ENCODE results near the gene GRP. TPM values are rescaled to one million over a fixed set of nuclear protein-coding genes. Genes with fewer than 3 reads are reported as not detected.

GRP gene
- polyA plus RNA-seq, 4 donors, result 0.18 TPM; not detected in 3

GRCh38 chr18:59272221-59272888, 52.4 kb downstream of the GRP start:
- DNase-seq (peak in 1 of 2 donors; percentile 21), FAIRE-seq (no peak)
- peaks cover 30 to 95% (median 50%) of the 10 kb centered on the region in 3 donors for H3K27me3 ChIP-seq (ENCODE audit: control insufficient read depth in 3 of 3, insufficient read depth in 3 of 3, low read length in 3 of 3)
- peak overlapping the region in 1 of 3 donors; percentile 20 for H3K4me3 ChIP-seq (ENCODE audit: low read depth in 1 of 3, low read length in 3 of 3)
- no peaks in the 10 kb centered on the region for H3K36me3 ChIP-seq (ENCODE audit: control insufficient read depth in 3 of 3, insufficient read depth in 2 of 3, low read depth in 1 of 3, low read length in 3 of 3)
- H3K9me3 ChIP-seq (ENCODE audit: control insufficient read depth in 2 of 2, insufficient read depth in 1 of 2, low read depth in 1 of 2, low read length in 1 of 2), result no peaks in the 10 kb centered on the region
- WGBS, 3 donors, result 3 to 15% (median 11%) methylated on average over 48 to 52 of the region's 52 CpGs
- H3K27ac ChIP-seq (ENCODE audit: low read depth in 1 of 3, low read length in 2 of 3), result no peak overlapping the region
- H3K4me1 ChIP-seq (ENCODE audit: control insufficient read depth in 3 of 3, insufficient read depth in 2 of 3, low read depth in 1 of 3, low read length in 2 of 3), result peaks cover 0 to 15% (median 0%) of the 10 kb centered on the region in 3 donors

GRCh38 chr18:59272891-59273758, 53.2 kb downstream of the GRP start, which contains the start of gene RAX:
RAX (minus strand) TSS chr18:59273454; CDS start chr18:59273206, 248 bp downstream.
- no peak for FAIRE-seq
- Histone ChIP-seq H3K36me3 (ENCODE audit: control insufficient read depth in 3 of 3, insufficient read depth in 2 of 3, low read depth in 1 of 3, low read length in 3 of 3) (no peaks in the 10 kb centered on the region), H3K9me3 (ENCODE audit: control insufficient read depth in 2 of 2, insufficient read depth in 1 of 2, low read depth in 1 of 2, low read length in 1 of 2) (no peaks in the 10 kb centered on the region), H3K27me3 (ENCODE audit: control insufficient read depth in 3 of 3, insufficient read depth in 3 of 3, low read length in 3 of 3) (peaks cover 25 to 92% (median 45%) of the 10 kb centered on the region in 3 donors), H3K4me3 (ENCODE audit: low read depth in 1 of 3, low read length in 3 of 3) (peak within 1 kb of the TSS in 1 of 3 donors; percentile 20), H3K4me1 (ENCODE audit: control insufficient read depth in 3 of 3, insufficient read depth in 2 of 3, low read depth in 1 of 3, low read length in 2 of 3) (peaks cover 0 to 15% (median 0%) of the 10 kb centered on the region in 3 donors), H3K27ac (ENCODE audit: low read depth in 1 of 3, low read length in 2 of 3) (no peak within 1 kb of the TSS)
- 3 to 11% (median 7%) methylated on average over 59 to 88 of the region's 88 CpGs for WGBS, 3 donors
- DNase-seq, result peak in 1 of 2 donors; percentile 44

GRCh38 chr18:59273759-59274532, 54.0 kb downstream of the GRP start:
- Histone ChIP-seq H3K36me3 (ENCODE audit: control insufficient read depth in 3 of 3, insufficient read depth in 2 of 3, low read depth in 1 of 3, low read length in 3 of 3) (no peaks in the 10 kb centered on the region), H3K9me3 (ENCODE audit: control insufficient read depth in 2 of 2, insufficient read depth in 1 of 2, low read depth in 1 of 2, low read length in 1 of 2) (no peaks in the 10 kb centered on the region), H3K4me1 (ENCODE audit: control insufficient read depth in 3 of 3, insufficient read depth in 2 of 3, low read depth in 1 of 3, low read length in 2 of 3) (peaks cover 0 to 15% (median 0%) of the 10 kb centered on the region in 3 donors), H3K27ac (ENCODE audit: low read depth in 1 of 3, low read length in 2 of 3) (no peak overlapping the region), H3K27me3 (ENCODE audit: control insufficient read depth in 3 of 3, insufficient read depth in 3 of 3, low read length in 3 of 3) (peaks cover 21 to 92% (median 38%) of the 10 kb centered on the region in 3 donors), H3K4me3 (ENCODE audit: low read depth in 1 of 3, low read length in 3 of 3) (no peak overlapping the region)
- 4 to 9% (median 9%) methylated on average over 48 of the region's 48 CpGs for WGBS, 3 donors
- FAIRE-seq (no peak), DNase-seq (no peak)

- Histone ChIP-seq H3K4me3 (ENCODE audit: low read depth in 1 of 3, low read length in 3 of 3) (no peak overlapping the region), H3K9me3 (ENCODE audit: control insufficient read depth in 2 of 2, insufficient read depth in 1 of 2, low read depth in 1 of 2, low read length in 1 of 2) (no peaks in the 10 kb centered on the region), H3K36me3 (ENCODE audit: control insufficient read depth in 3 of 3, insufficient read depth in 2 of 3, low read depth in 1 of 3, low read length in 3 of 3) (no peaks in the 10 kb centered on the region), H3K27ac (ENCODE audit: low read depth in 1 of 3, low read length in 2 of 3) (no peak overlapping the region), H3K4me1 (ENCODE audit: control insufficient read depth in 3 of 3, insufficient read depth in 2 of 3, low read depth in 1 of 3, low read length in 2 of 3) (peaks cover 0 to 12% (median 0%) of the 10 kb centered on the region in 3 donors), H3K27me3 (ENCODE audit: control insufficient read depth in 3 of 3, insufficient read depth in 3 of 3, low read length in 3 of 3) (peaks cover 15 to 92% (median 34%) of the 10 kb centered on the region in 3 donors)
- no peak for FAIRE-seq
- no peak for DNase-seq
- WGBS, 3 donors, result 13 to 20% (median 16%) methylated on average over 18 of the region's 18 CpGs
Observed at GRCh38 chr18:59274533-59274928, 54.6 kb downstream of the GRP start.

GRCh38 chr18:59275406-59275949, 55.5 kb downstream of the GRP start:
- Histone ChIP-seq H3K27me3 (ENCODE audit: control insufficient read depth in 3 of 3, insufficient read depth in 3 of 3, low read length in 3 of 3) (peaks cover 15 to 88% (median 31%) of the 10 kb centered on the region in 3 donors), H3K36me3 (ENCODE audit: control insufficient read depth in 3 of 3, insufficient read depth in 2 of 3, low read depth in 1 of 3, low read length in 3 of 3) (no peaks in the 10 kb centered on the region), H3K9me3 (ENCODE audit: control insufficient read depth in 2 of 2, insufficient read depth in 1 of 2, low read depth in 1 of 2, low read length in 1 of 2) (no peaks in the 10 kb centered on the region), H3K27ac (ENCODE audit: low read depth in 1 of 3, low read length in 2 of 3) (no peak overlapping the region), H3K4me1 (ENCODE audit: control insufficient read depth in 3 of 3, insufficient read depth in 2 of 3, low read depth in 1 of 3, low read length in 2 of 3) (peaks cover 0 to 10% (median 0%) of the 10 kb centered on the region in 3 donors), H3K4me3 (ENCODE audit: low read depth in 1 of 3, low read length in 3 of 3) (no peak overlapping the region)
- 18 to 24% (median 20%) methylated on average over 6 of the region's 6 CpGs for WGBS, 3 donors
- no peak for DNase-seq
- no peak for FAIRE-seq

GRCh38 chr18:59276047-59276446, 56.1 kb downstream of the GRP start:
- FAIRE-seq, result no peak
- H3K4me3 ChIP-seq (ENCODE audit: low read depth in 1 of 3, low read length in 3 of 3), result no peak overlapping the region
- no peaks in the 10 kb centered on the region for H3K9me3 ChIP-seq (ENCODE audit: control insufficient read depth in 2 of 2, insufficient read depth in 1 of 2, low read depth in 1 of 2, low read length in 1 of 2)
- no peak overlapping the region for H3K27ac ChIP-seq (ENCODE audit: low read depth in 1 of 3, low read length in 2 of 3)
- no peaks in the 10 kb centered on the region for H3K36me3 ChIP-seq (ENCODE audit: control insufficient read depth in 3 of 3, insufficient read depth in 2 of 3, low read depth in 1 of 3, low read length in 3 of 3)
- 16 to 25% (median 18%) methylated on average over 5 of the region's 5 CpGs for WGBS, 3 donors
- no peak for DNase-seq
- peaks cover 15 to 83% (median 27%) of the 10 kb centered on the region in 3 donors for H3K27me3 ChIP-seq (ENCODE audit: control insufficient read depth in 3 of 3, insufficient read depth in 3 of 3, low read length in 3 of 3)
- peaks cover 0 to 10% (median 0%) of the 10 kb centered on the region in 3 donors for H3K4me1 ChIP-seq (ENCODE audit: control insufficient read depth in 3 of 3, insufficient read depth in 2 of 3, low read depth in 1 of 3, low read length in 2 of 3)

GRCh38 chr18:59278793-59279192, 58.8 kb downstream of the GRP start:
- H3K27me3 ChIP-seq (ENCODE audit: control insufficient read depth in 3 of 3, insufficient read depth in 3 of 3, low read length in 3 of 3), result peaks cover 9 to 71% (median 24%) of the 10 kb centered on the region in 3 donors
- 61 to 75% (median 67%) methylated on average over 5 of the region's 5 CpGs for WGBS, 3 donors
- H3K36me3 ChIP-seq (ENCODE audit: control insufficient read depth in 3 of 3, insufficient read depth in 2 of 3, low read depth in 1 of 3, low read length in 3 of 3), result no peaks in the 10 kb centered on the region
- H3K4me3 ChIP-seq (ENCODE audit: low read depth in 1 of 3, low read length in 3 of 3), result no peak overlapping the region
- H3K27ac ChIP-seq (ENCODE audit: low read depth in 1 of 3, low read length in 2 of 3), result no peak overlapping the region
- no peak for FAIRE-seq
- no peaks in the 10 kb centered on the region for H3K9me3 ChIP-seq (ENCODE audit: control insufficient read depth in 2 of 2, insufficient read depth in 1 of 2, low read depth in 1 of 2, low read length in 1 of 2)
- no peak for DNase-seq
- no peaks in the 10 kb centered on the region for H3K4me1 ChIP-seq (ENCODE audit: control insufficient read depth in 3 of 3, insufficient read depth in 2 of 3, low read depth in 1 of 3, low read length in 2 of 3)
